Suprapubic skin (tissue), 4 donors: ENCODE data around the gene NCK2.

Experiments used
- POLR2A ChIP-seq, 2 donors: fragments of 450-650 bp; IDR thresholded peaks; one replicate each; pipeline ENCODE4 v1.6.1; 2017; ENCODE audit warnings: antibody characterized with exemption in 2 of 2, mild to moderate bottlenecking in 2 of 2, moderate library complexity in 2 of 2
- POLR2AphosphoS5 ChIP-seq, 3 donors: sonication (generic); formaldehyde crosslinking; IDR thresholded peaks; one replicate each; pipeline ENCODE4 v1.6.1; 2017; ENCODE audit warnings: antibody characterized with exemption in 3 of 3
- TF ChIP-seq, protein P1 (sequence below), 2 donors: fragments of 200-600 bp in 1 of 2; fragments of 450-650 bp in 1 of 2; sonication (generic) in 1 of 2; IDR thresholded peaks; one replicate each; pipeline ENCODE4 v1.5.1; 2016 to 2019; ENCODE audit warnings: antibody characterized with exemption in 2 of 2, mild to moderate bottlenecking in 1 of 2, moderate library complexity in 1 of 2

DNA sequence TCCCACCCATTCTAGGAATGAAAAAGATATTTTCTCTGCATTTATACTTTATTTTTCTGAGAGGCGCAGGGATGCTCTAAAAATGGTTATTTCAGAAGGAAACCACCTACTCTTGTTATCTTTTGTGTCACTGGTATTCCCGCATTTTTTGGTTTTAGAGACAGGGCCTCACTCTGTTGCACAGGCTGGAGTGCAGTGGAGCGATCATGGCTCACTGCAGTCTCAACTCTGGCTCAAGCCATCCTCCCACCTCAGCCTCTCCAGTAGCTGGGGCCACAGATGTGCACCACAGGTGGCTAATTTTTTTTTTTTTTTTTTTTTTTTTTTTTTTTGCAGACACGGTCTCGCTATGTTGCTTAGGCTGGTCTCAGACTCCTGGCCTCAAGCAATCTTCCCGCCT is 135.9 kb downstream of the NCK2 start:
- TF ChIP-seq, protein P1, sequence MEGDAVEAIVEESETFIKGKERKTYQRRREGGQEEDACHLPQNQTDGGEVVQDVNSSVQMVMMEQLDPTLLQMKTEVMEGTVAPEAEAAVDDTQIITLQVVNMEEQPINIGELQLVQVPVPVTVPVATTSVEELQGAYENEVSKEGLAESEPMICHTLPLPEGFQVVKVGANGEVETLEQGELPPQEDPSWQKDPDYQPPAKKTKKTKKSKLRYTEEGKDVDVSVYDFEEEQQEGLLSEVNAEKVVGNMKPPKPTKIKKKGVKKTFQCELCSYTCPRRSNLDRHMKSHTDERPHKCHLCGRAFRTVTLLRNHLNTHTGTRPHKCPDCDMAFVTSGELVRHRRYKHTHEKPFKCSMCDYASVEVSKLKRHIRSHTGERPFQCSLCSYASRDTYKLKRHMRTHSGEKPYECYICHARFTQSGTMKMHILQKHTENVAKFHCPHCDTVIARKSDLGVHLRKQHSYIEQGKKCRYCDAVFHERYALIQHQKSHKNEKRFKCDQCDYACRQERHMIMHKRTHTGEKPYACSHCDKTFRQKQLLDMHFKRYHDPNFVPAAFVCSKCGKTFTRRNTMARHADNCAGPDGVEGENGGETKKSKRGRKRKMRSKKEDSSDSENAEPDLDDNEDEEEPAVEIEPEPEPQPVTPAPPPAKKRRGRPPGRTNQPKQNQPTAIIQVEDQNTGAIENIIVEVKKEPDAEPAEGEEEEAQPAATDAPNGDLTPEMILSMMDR (IDR thresholded peaks at IDR 0.05): no peak
- TF ChIP-seq POLR2A (IDR thresholded peaks at IDR 0.05) (no peak), POLR2AphosphoS5 (IDR thresholded peaks at IDR 0.05) (no peak)
